GM23248 (cell line): ENCODE data around the gene LMX1A. TPM values are rescaled to one million over a fixed set of nuclear protein-coding genes. Genes with fewer than 3 reads are reported as not detected.

Experiments
- DNase-seq: peaks from one replicate; pipeline ENCODE4 v3.0.0-alpha.2; 2015
- H2AFZ ChIP-seq: fragments of 200-600 bp; sonication (generic); 2 replicates; pipeline ENCODE4 v1.6.1; 2016; ENCODE audit warnings: antibody characterized with exemption
- H3F3A ChIP-seq: fragments of 200-600 bp; sonication (generic); 2 replicates; pipeline ENCODE4 v1.6.1; 2016; ENCODE audit warnings: mild to moderate bottlenecking, antibody characterized with exemption, mixed run types; ENCODE audit not compliant: insufficient read depth
- H3K27ac ChIP-seq: fragments of 200-600 bp; sonication (generic); 2 replicates; pipeline ENCODE4 v1.5.1; 2016; ENCODE audit warnings: mild to moderate bottlenecking
- H3K27me3 ChIP-seq: fragments of 200-600 bp; sonication (generic); replicated peaks from 2 replicates; pipeline ENCODE4 v1.6.1; 2016; ENCODE audit warnings: mild to moderate bottlenecking; ENCODE audit not compliant: insufficient read depth
- H3K36me3 ChIP-seq: fragments of 200-600 bp; sonication (generic); 2 replicates; pipeline ENCODE4 v1.6.1; 2016; ENCODE audit warnings: low read depth, mild to moderate bottlenecking
- H3K4me1 ChIP-seq: fragments of 200-600 bp; sonication (generic); 2 replicates; pipeline ENCODE4 v1.6.1; 2016; ENCODE audit warnings: mild to moderate bottlenecking; ENCODE audit not compliant: insufficient read depth
- H3K4me2 ChIP-seq: fragments of 200-600 bp; sonication (generic); one replicate; pipeline ENCODE4 v1.6.1; 2016; ENCODE audit warnings: mild to moderate bottlenecking; ENCODE audit not compliant: unreplicated experiment
- H3K4me3 ChIP-seq: fragments of 200-600 bp; sonication (generic); 2 replicates; pipeline ENCODE4 v1.5.1; 2016; ENCODE audit warnings: mild to moderate bottlenecking
- H3K79me2 ChIP-seq: fragments of 200-600 bp; sonication (generic); 2 replicates; pipeline ENCODE4 v1.6.1; 2016; ENCODE audit warnings: mild to moderate bottlenecking; ENCODE audit not compliant: insufficient read depth
- H3K9ac ChIP-seq: fragments of 200-600 bp; sonication (generic); 2 replicates; pipeline ENCODE4 v1.6.1; 2016; ENCODE audit warnings: mild to moderate bottlenecking
- H3K9me2 ChIP-seq: fragments of 200-600 bp; sonication (generic); 2 replicates; pipeline ENCODE4 v1.6.1; 2016; ENCODE audit warnings: mixed run types, mild to moderate bottlenecking, moderate library complexity; ENCODE audit not compliant: insufficient read depth
- H3K9me3 ChIP-seq: fragments of 200-600 bp; sonication (generic); one replicate; pipeline ENCODE4 v1.6.1; 2017; ENCODE audit warnings: low read depth
- H4K20me1 ChIP-seq: fragments of 200-600 bp; sonication (generic); 2 replicates; pipeline ENCODE4 v1.6.0; 2016; ENCODE audit not compliant: insufficient read depth
- EZH2 ChIP-seq: fragments of 200-600 bp; sonication (generic); IDR thresholded peaks from 2 replicates; pipeline ENCODE4 v1.6.1; 2018; ENCODE audit warnings: antibody characterized with exemption, mild to moderate bottlenecking; ENCODE audit not compliant: insufficient read depth, poor library complexity, severe bottlenecking
- EZH2phosphoT487 ChIP-seq: fragments of 200-600 bp; sonication (generic); IDR thresholded peaks from 2 replicates; pipeline ENCODE4 v1.6.1; 2018; ENCODE audit warnings: antibody characterized with exemption, moderate library complexity, mild to moderate bottlenecking, low read depth; ENCODE audit not compliant: insufficient read depth
- WGBS, 2 experiments: methylation state at CpG; one replicate each; pipeline ENCODE4 v1.1.6; 2015 to 2017; ENCODE audit warnings: low lambda C conversion rate in 2 of 2, low coverage in 1 of 2; ENCODE audit errors: missing lambda C conversion rate in 2 of 2; 5-methylcytosine and 5-hydroxymethylcytosine counted together
- in situ Hi-C: fragments of 300-500 bp; cut with MboI; formaldehyde crosslinking; loops from 2 replicates; pipeline ENCODE4 v1.15.0; 2020
- polyA plus RNA-seq: library from polyadenylated mRNA; unstranded; fragments of >200 nt; fragmentation: Nextera tagmentation; extraction: Ambion mirVana; gene quantifications from 2 replicates; pipeline ENCODE4 v1.2.1, GENCODE V29; 2016
- total RNA-seq: library from RNA; depleted of rRNA; stranded (reverse); fragments of >200 nt; shearing (Covaris generic); gene quantifications from 2 replicates; pipeline ENCODE4 v1.2.3, GENCODE V29; 2014

LMX1A gene
- total and polyA plus RNA-seq, 2 experiments from 2014 or later = not detected

GRCh38 chr1:165225650-165226049 is 130.9 kb downstream of the LMX1A start:
- Histone ChIP-seq H3K36me3 (no peaks in the 10 kb centered on the region), H3K79me2 (no peaks in the 10 kb centered on the region), H2AFZ (no peak overlapping the region), H3K4me3 (no peak overlapping the region), H4K20me1 (no peaks in the 10 kb centered on the region), H3K4me2 (no peak overlapping the region), H3K9me3 (no peaks in the 10 kb centered on the region), H3K9me2 (no peaks in the 10 kb centered on the region), H3K9ac (no peak overlapping the region), H3K27ac (no peak overlapping the region), H3K27me3 (no peaks in the 10 kb centered on the region), H3F3A (no peaks in the 10 kb centered on the region), H3K4me1 (no peaks in the 10 kb centered on the region)
- in situ Hi-C loops = no loop called here
- DNase-seq = no peak
- no peak for TF ChIP-seq EZH2
- 37 to 73% methylated on average over 1 of the region's 1 CpG for WGBS, 2 experiments

DNA sequence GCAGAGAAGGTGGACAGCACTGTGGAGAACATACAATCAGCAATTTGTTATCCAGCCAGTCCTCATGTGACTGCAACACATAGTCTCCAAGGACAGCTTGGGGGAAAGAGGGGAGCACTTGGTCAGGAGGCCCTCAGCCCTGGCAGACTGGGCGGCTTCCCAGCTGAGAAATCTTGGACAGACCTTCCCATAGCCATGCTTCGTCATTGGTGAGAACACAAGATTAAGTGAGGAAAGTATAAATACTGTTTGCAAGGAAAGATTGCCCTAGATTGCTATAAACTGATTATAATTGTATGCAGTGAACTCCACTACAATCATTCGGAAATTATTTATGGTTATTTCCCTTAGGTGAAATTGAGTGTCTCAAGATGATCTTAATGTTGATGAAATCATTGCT is 131.5 kb downstream of the LMX1A start:
- Histone ChIP-seq H4K20me1 (no peaks in the 10 kb centered on the region), H3K27me3 (no peaks in the 10 kb centered on the region), H3K9ac (no peak overlapping the region), H3K4me2 (no peak overlapping the region), H3K36me3 (no peaks in the 10 kb centered on the region), H3K79me2 (no peaks in the 10 kb centered on the region), H3K4me1 (no peaks in the 10 kb centered on the region), H3F3A (no peaks in the 10 kb centered on the region), H3K9me3 (no peaks in the 10 kb centered on the region), H2AFZ (no peak overlapping the region), H3K9me2 (no peaks in the 10 kb centered on the region), H3K4me3 (no peak overlapping the region), H3K27ac (no peak overlapping the region)
- in situ Hi-C loops = no loop called here
- no peak for DNase-seq
- 11 to 12% methylated on average over 3 of the region's 3 CpGs for WGBS, 2 experiments
- TF ChIP-seq EZH2 (no peak), EZH2phosphoT487 (no peak)

DNA sequence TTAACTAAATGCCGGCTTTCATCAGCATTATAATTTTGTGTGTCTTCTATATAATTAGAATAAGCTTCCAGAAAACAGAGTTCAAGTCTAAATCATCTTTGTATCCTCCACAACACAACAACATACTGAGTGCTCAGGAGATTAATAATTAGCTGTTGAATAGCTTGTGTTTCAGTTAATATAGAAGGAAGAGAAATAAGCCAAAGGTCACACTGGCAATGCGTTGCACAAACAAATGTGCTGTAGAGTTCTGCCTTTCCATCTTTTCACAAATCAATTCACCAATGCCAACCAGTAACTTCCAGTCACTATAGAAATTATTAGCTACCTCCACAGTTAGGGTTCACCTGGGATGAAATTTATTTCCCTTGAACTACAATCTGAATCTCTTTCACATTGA is 132.0 kb downstream of the LMX1A start:
- Histone ChIP-seq H3K9me2 (no peaks in the 10 kb centered on the region), H3K27me3 (no peaks in the 10 kb centered on the region), H3K4me1 (no peaks in the 10 kb centered on the region), H3K27ac (no peak overlapping the region), H2AFZ (no peak overlapping the region), H3F3A (no peaks in the 10 kb centered on the region), H3K4me2 (no peak overlapping the region), H4K20me1 (no peaks in the 10 kb centered on the region), H3K79me2 (no peaks in the 10 kb centered on the region), H3K9me3 (no peaks in the 10 kb centered on the region), H3K36me3 (no peaks in the 10 kb centered on the region), H3K4me3 (no peak overlapping the region), H3K9ac (no peak overlapping the region)
- TF ChIP-seq EZH2 (no peak), EZH2phosphoT487 (no peak)
- no peak for DNase-seq
- WGBS, 2 experiments = 32% methylated on average over 2 of the region's 2 CpGs
- in situ Hi-C loops = no loop called here

DNA sequence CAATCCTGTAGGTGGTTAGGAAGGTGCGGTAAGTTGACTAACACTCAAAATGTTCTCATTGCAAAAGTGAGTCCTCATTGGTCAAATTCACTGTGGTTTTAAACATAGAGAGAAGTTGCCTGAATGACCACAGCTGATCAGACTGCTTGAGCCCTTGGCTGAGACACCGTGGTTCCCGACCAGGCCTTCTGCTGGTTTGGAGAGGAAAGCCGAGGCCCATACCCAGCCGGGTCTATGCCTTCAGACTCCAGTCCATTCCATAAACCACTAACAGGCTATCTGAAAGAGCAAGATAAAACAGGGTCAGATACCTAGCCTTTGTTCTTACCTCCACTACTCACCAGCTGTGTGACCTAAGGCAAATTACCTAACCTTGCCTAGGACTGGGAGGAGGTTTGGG is 133.9 kb downstream of the LMX1A start:
- no peaks in the 10 kb centered on the region for H3K4me1 ChIP-seq
- no peak overlapping the region for H3K27ac ChIP-seq
- H3K9ac ChIP-seq = no peak overlapping the region
- no peaks in the 10 kb centered on the region for H3K36me3 ChIP-seq
- 37 to 41% methylated on average over 5 of the region's 5 CpGs for WGBS, 2 experiments
- no peaks in the 10 kb centered on the region for H3K79me2 ChIP-seq
- TF ChIP-seq EZH2 = no peak
- no peak for TF ChIP-seq EZH2phosphoT487
- H2AFZ ChIP-seq = no peak overlapping the region
- H4K20me1 ChIP-seq = no peaks in the 10 kb centered on the region
- no peaks in the 10 kb centered on the region for H3K9me3 ChIP-seq
- no peak overlapping the region for H3K4me3 ChIP-seq
- H3K4me2 ChIP-seq = no peak overlapping the region
- H3K9me2 ChIP-seq = no peaks in the 10 kb centered on the region
- H3F3A ChIP-seq = no peaks in the 10 kb centered on the region
- no peak for DNase-seq
- no peaks in the 10 kb centered on the region for H3K27me3 ChIP-seq
- in situ Hi-C loops = no loop called here

- Histone ChIP-seq H3K4me2 (no peak overlapping the region), H3F3A (no peaks in the 10 kb centered on the region), H3K27ac (no peak overlapping the region), H3K36me3 (no peaks in the 10 kb centered on the region), H3K4me3 (no peak overlapping the region), H4K20me1 (no peaks in the 10 kb centered on the region), H3K4me1 (no peaks in the 10 kb centered on the region), H3K9me3 (no peaks in the 10 kb centered on the region), H3K27me3 (no peaks in the 10 kb centered on the region), H2AFZ (no peak overlapping the region), H3K79me2 (no peaks in the 10 kb centered on the region), H3K9me2 (no peaks in the 10 kb centered on the region), H3K9ac (no peak overlapping the region)
- TF ChIP-seq EZH2phosphoT487 (no peak), EZH2 (no peak)
- DNase-seq = no peak
- in situ Hi-C loops = no loop called here
- 18 to 21% methylated on average over 6 of the region's 6 CpGs for WGBS, 2 experiments
Observed at GRCh38 chr1:165218731-165219130, 137.8 kb downstream of the LMX1A start.
